Vein endothelial cell (primary cell): Measurements from ENCODE around the gene EMSY. TPM values are rescaled to one million over a fixed set of nuclear protein-coding genes. Genes with fewer than 3 reads are reported as not detected.

Experiments
- small RNA-seq: library from RNA; depleted of rRNA; stranded (forward); fragments of <200 nt; gene quantifications from one replicate; pipeline ENCODE3, GENCODE V24; 2012
- total RNA-seq: library from RNA; depleted of rRNA; stranded (reverse); fragments of >200 nt; gene quantifications from 2 replicates; pipeline ENCODE4 v1.2.3, GENCODE V29; 2012

EMSY gene
- total RNA-seq = 17.6 and 27.3 TPM in 2 replicates

GRCh38 chr11:76444384-76445120, at the start of gene EMSY:
Gene EMSY (plus strand): TSS chr11:76445018. CDS start chr11:76446939, 1,921 bp downstream.

Small RNA genes within 50 kb of the gene (small RNA-seq; reads per million reads assigned to genes)
- gene AP001189.2 (not detected), gene RF00019 (not detected)

Other genes starting within 250 kb of the EMSY start
- not detected in 2 replicates for gene WNT11, start 238.5 kb upstream of the EMSY start, total RNA-seq
- 40.2 and 51.1 TPM in 2 replicates for gene THAP12, start 63.9 kb upstream of the EMSY start, total RNA-seq
- 1.6 and 1.9 TPM in 2 replicates for gene GVQW3, start 63.7 kb upstream of the EMSY start, total RNA-seq
- 35.5 and 44.1 TPM in 2 replicates for gene LRRC32, start 225.7 kb downstream of the EMSY start, total RNA-seq